HEK293 (cell line): Measurements from ENCODE around the gene SLC18A3.

Experiments used
- CTCF ChIA-PET: fragments of 350-600 bp; formaldehyde crosslinking; extraction: SDS; loops from one replicate; lab custom pipeline; 2021; ENCODE audit warnings: antibody characterized with exemption; lab: Yijun Ruan, JAX
- POLR2A ChIA-PET: fragments of 300-600 bp; formaldehyde crosslinking; extraction: SDS; loops from one replicate; lab custom pipeline; 2020; ENCODE audit warnings: antibody characterized with exemption, inconsistent platforms; lab: Yijun Ruan, JAX
- H3K27ac ChIP-seq: fragments of 200-500 bp; sonication (Bioruptor generic); 2 replicates; pipeline ENCODE4 v1.5.1; 2014; ENCODE audit warnings: low read depth, low read length, control low read depth, inconsistent platforms; ENCODE audit errors: extremely low read depth
- H3K36me3 ChIP-seq, 2 experiments: fragments of 200-500 bp in 1 of 2; sonication (Bioruptor generic) in 1 of 2; 1 replicate in 1 of 2; 2 replicates in 1 of 2; pipeline ENCODE4 v1.5.1; 2014 to 2017; ENCODE audit warnings: inconsistent platforms in 2 of 2, low read length in 2 of 2; ENCODE audit not compliant: control insufficient read depth in 2 of 2, insufficient read depth in 1 of 2
- H3K4me1 ChIP-seq: fragments of 200-500 bp; sonication (Bioruptor generic); 2 replicates; pipeline ENCODE4 v1.5.1; 2014; ENCODE audit warnings: mild to moderate bottlenecking, low read length, inconsistent platforms; ENCODE audit not compliant: control insufficient read depth, insufficient read depth
- H3K4me3 ChIP-seq: 2 replicates; pipeline ENCODE4 v1.5.1; 2011; ENCODE audit warnings: low read depth, mild to moderate bottlenecking, control low read depth, low read length, moderate library complexity
- H3K9me3 ChIP-seq: fragments of 200-500 bp; sonication (Bioruptor generic); 2 replicates; pipeline ENCODE4 v1.5.1; 2014; ENCODE audit warnings: low read depth, low read length, inconsistent platforms; ENCODE audit not compliant: control insufficient read depth, insufficient read depth
- INSM2 ChIP-seq: fragments of 450-650 bp; formaldehyde crosslinking; IDR thresholded peaks from 2 replicates; pipeline ENCODE4 v1.5.1; 2016; ENCODE audit warnings: missing biosample characterization, missing genetic modification characterization
- KLF10 ChIP-seq: fragments of 450-650 bp; IDR thresholded peaks from 2 replicates; pipeline ENCODE4 v1.5.1; 2018; ENCODE audit warnings: missing biosample characterization, mild to moderate bottlenecking, missing genetic modification characterization
- ZFP41 ChIP-seq: fragments of 450-650 bp; formaldehyde crosslinking; IDR thresholded peaks from 2 replicates; pipeline ENCODE4 v1.5.1; 2016; ENCODE audit warnings: missing biosample characterization, missing genetic modification characterization, borderline replicate concordance
- ZNF292 ChIP-seq: fragments of 450-650 bp; formaldehyde crosslinking; IDR thresholded peaks from 2 replicates; pipeline ENCODE4 v1.5.1; 2016; ENCODE audit warnings: low read depth, missing biosample characterization, missing genetic modification characterization, borderline replicate concordance
- ZNF518A ChIP-seq: fragments of 450-650 bp; formaldehyde crosslinking; conservative IDR thresholded peaks from 2 replicates; pipeline ENCODE4 v1.5.1; 2016; ENCODE audit warnings: low read depth, missing biosample characterization, missing genetic modification characterization
- ZNF521 ChIP-seq: fragments of 450-650 bp; formaldehyde crosslinking; IDR thresholded peaks from 2 replicates; pipeline ENCODE4 v1.5.1; 2017; ENCODE audit warnings: missing biosample characterization, mild to moderate bottlenecking, missing genetic modification characterization
- ZNF548 ChIP-seq: fragments of 450-650 bp; formaldehyde crosslinking; IDR thresholded peaks from 2 replicates; pipeline ENCODE4 v1.5.1; 2016; ENCODE audit warnings: missing biosample characterization, missing genetic modification characterization
- ZNF626 ChIP-seq: fragments of 450-650 bp; sonication (Bioruptor Pico); formaldehyde crosslinking; IDR thresholded peaks from 2 replicates; pipeline ENCODE4 v1.5.1; 2018; ENCODE audit warnings: missing biosample characterization, missing genetic modification characterization, inconsistent platforms
- ZNF639 ChIP-seq: fragments of 450-650 bp; formaldehyde crosslinking; IDR thresholded peaks from 2 replicates; pipeline ENCODE4 v1.5.1; 2016; ENCODE audit warnings: missing biosample characterization, missing genetic modification characterization
- ZNF837 ChIP-seq: fragments of 450-650 bp; formaldehyde crosslinking; IDR thresholded peaks from 2 replicates; pipeline ENCODE4 v1.5.1; 2016; ENCODE audit warnings: missing biosample characterization, missing genetic modification characterization
- ZSCAN23 ChIP-seq: fragments of 450-650 bp; formaldehyde crosslinking; IDR thresholded peaks from 2 replicates; pipeline ENCODE4 v1.5.1; 2016; ENCODE audit warnings: missing biosample characterization, missing genetic modification characterization
- ZXDB ChIP-seq: fragments of 450-650 bp; formaldehyde crosslinking; IDR thresholded peaks from 2 replicates; pipeline ENCODE4 v1.5.1; 2016; ENCODE audit warnings: missing biosample characterization, missing genetic modification characterization
- TF ChIP-seq, protein P1 (sequence below): fragments of 450-650 bp; formaldehyde crosslinking; IDR thresholded peaks from 2 replicates; pipeline ENCODE4 v1.5.1; 2016; ENCODE audit warnings: missing biosample characterization, missing genetic modification characterization

SLC18A3 gene

DNA sequence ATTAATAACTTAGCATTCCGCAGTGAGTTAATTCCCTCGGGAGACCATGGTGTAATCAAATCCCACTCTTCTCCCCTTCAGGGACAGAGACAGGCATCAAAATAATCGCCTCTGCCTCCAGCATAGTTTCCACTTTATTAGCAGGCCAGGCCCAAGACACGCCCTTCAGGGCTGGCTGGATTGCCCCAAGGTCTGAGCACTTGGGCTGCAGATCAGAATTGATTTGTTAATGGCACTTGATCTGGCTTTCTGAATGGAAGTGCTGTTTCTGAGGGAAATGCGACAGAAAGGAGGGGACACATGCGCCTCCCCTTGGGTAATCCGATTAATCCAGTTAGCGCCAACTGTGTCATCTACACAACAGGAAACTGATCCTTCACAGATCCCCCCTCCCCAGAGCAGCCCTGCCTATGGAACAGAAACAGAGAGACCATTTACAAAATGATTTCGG, 19.3 kb downstream of the SLC18A3 start:
- ChIA-PET CTCF (no interaction called here), POLR2A (no interaction called here)
- no peak for TF ChIP-seq ZNF548 (tag by site-specific recombination)

GRCh38 chr10:49631975-49632374, 21.9 kb downstream of the SLC18A3 start:
- no peaks in the 10 kb centered on the region for H3K4me1 ChIP-seq
- no peak overlapping the region for H3K27ac ChIP-seq
- no peaks in the 10 kb centered on the region for H3K9me3 ChIP-seq
- H3K4me3 ChIP-seq, result no peak overlapping the region
- ChIA-PET POLR2A (no interaction called here), CTCF (no interaction called here)
- TF ChIP-seq ZNF292 (no peak), ZNF626 (no peak), ZNF639 (tag by site-specific recombination) (no peak), ZNF548 (tag by site-specific recombination) (no peak), ZNF518A (tag by site-specific recombination) (no peak), INSM2 (tag by site-specific recombination) (no peak), ZSCAN23 (tag by site-specific recombination) (no peak), ZNF837 (tag by site-specific recombination) (no peak), ZXDB (tag by site-specific recombination) (no peak), ZFP41 (tag by site-specific recombination) (no peak), ZNF521 (tag by site-specific recombination) (no peak), KLF10 (no peak)
- TF ChIP-seq, protein P1, sequence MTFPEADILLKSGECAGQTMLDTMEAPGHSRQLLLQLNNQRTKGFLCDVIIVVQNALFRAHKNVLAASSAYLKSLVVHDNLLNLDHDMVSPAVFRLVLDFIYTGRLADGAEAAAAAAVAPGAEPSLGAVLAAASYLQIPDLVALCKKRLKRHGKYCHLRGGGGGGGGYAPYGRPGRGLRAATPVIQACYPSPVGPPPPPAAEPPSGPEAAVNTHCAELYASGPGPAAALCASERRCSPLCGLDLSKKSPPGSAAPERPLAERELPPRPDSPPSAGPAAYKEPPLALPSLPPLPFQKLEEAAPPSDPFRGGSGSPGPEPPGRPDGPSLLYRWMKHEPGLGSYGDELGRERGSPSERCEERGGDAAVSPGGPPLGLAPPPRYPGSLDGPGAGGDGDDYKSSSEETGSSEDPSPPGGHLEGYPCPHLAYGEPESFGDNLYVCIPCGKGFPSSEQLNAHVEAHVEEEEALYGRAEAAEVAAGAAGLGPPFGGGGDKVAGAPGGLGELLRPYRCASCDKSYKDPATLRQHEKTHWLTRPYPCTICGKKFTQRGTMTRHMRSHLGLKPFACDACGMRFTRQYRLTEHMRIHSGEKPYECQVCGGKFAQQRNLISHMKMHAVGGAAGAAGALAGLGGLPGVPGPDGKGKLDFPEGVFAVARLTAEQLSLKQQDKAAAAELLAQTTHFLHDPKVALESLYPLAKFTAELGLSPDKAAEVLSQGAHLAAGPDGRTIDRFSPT (tag by site-specific recombination), result no peak
- H3K36me3 ChIP-seq, result no peaks in the 10 kb centered on the region

More for the DNA sequence above, 19.3 kb downstream of the SLC18A3 start:
- no peak overlapping the region for H3K4me3 ChIP-seq
- H3K27ac ChIP-seq, result no peak overlapping the region
- no peaks in the 10 kb centered on the region for H3K4me1 ChIP-seq
- no peaks in the 10 kb centered on the region for H3K36me3 ChIP-seq
- H3K9me3 ChIP-seq, result no peaks in the 10 kb centered on the region
